ENCODE results near the gene TARDBP.
"Not testable (repeated sequence)": the region's sequence is repeated elsewhere in the genome, so short reads cannot be mapped to it uniquely, and the experiment has no call there.

TARDBP gene

GRCh38 chr1:11042995-11043874 is 30.8 kb downstream of the TARDBP start:
- no peak for DNase-seq (ENCODE audit: low read depth)

DNA sequence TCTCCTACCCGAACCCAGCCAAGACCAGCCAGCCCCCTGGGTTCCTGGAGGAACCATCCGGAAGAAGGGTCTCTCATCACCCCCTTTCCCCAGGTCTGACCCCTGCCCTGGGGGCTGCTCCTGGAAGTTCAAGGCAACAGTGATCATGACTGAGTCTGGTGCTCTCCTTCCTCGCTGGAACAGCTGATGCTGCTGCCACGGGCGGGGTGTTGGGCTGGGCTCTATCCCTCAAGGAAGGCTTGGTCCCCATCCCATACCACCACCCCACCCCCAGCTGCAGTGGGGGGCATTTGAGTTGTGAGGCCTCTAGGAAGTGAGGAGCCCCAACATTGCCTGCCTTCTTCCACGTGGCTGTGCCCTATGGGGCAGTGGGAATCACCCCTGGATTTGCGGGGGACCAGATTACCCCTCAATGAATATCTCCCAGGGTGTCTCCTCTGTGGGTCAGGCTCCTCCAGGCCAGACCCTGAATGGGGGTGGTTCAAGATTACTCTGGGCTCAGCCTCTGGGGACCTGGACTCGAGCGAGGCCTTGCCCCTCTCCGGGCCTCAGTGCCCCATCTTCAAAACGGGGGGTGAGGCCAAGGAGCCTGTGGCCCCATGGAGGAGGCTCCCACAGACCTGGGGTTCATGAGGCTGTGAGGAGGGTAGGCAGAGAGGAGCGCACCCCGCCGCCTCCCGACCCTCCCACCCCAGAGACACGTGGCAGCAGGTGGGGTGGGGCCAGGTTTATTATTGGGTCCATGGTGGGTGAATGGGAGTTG is 31.8 kb downstream of the TARDBP start:
- no peak for DNase-seq (ENCODE audit: low read depth)

DNA sequence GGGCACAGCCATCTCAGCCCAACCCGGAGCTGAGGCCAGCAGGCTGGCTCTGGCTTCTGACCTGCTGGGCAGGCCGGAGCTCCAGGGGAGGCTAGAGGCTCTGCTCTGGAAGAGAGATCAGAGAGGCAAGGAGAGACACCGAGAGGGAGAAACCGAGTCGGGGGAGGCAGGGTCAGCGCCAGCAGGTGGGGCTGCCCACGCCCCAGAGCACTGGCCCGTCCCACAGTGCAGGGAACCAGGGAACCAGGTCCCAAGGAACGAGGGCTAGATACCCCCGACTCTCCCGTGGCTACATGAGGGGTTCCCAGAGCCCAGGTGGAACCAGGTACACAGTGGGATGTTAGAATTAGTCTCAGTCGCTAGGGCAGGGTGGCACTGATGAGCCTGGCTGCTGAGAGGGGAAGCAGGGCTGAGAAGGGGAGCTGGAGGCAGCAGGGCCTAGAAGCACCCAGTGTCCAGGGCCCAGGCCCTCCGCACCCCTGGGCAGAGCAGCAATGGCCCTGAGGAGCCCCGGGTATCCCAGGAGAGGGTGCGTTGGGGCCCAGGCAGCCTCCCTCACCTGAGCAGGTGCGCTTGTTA is 32.5 kb downstream of the TARDBP start:
- no peak for DNase-seq (ENCODE audit: low read depth)

GRCh38 chr1:11045428-11046269 is 33.2 kb downstream of the TARDBP start:
- DNase-seq (ENCODE audit: low read depth), result no peak

DNA sequence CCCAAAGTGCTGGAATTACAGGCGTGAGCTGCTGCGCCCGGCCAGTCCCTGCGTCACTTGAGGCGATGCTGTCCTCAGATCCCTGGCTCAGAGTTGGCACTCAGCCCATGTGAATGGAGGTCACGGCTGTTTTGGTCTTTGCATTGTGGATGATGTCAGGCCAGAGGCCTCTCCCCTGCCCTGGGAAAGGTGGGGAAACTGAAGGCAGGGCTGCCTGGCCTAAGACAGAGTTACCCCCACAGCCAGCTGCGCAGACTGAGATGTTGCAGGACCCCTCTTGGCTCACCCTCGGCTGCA is 33.8 kb downstream of the TARDBP start:
- DNase-seq (ENCODE audit: low read depth), result no peak

DNA sequence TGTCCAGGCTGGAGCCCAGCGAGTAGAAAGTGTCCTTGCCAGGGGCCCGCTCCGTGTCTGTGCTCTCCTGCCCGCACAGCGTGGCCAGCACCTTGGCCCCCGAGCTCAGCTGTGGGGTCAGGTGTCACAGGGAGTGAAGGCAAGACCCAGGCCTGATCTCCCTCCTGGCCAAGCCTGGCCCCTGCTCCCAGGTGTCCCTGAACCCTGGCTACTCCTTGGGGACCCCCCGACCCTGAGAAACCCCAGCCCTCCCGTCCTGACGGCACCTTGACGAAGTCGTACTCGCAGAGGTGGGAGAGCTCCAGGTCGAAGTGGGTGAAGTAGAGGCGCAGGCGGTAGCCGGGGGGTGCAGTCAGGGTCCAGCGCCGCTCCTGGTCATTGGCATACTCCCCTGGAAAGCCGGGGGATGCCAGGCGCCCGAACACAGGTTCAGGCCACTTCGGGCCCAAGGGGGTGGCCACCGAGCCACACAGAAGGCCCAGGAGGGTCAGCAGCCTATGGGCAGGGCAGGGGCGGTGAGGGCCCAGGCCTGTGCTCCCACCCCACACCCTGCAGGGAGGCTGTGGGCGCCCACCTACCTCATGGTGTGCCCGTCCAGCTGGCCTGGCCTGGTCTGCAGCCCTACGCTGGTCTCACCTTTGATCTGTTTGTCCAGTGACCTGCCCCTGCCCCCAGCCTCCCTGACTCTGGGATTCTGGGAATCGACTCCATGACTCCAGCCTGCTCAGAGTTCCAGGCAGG is 34.3 kb downstream of the TARDBP start, which contains the start of gene MASP2:
MASP2 (minus strand) TSS at position 615 of the 741 bp plus-strand sequence; CDS start at position 583, 32 bp downstream.
- DNase-seq (ENCODE audit: low read depth), result no peak

DNA sequence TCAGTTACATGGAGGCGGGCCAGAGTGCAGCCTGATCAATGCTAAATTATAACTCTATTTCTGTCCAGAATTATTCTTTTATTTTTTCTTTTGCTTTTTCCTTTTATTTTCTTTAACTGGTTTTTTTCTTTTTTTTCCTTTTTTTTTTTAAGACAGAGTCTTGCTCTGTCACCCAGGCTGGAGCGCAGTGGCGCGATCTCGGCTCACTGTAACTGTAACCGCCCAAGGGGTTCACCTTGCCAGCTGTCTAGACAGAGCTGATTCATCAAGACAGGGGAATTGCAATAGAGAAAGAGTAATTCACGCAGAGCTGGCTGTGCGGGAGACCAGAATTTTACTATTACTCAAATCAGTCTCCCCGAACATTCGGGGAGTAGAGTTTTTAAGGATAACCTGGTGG is 38.7 kb downstream of the TARDBP start:
- not testable (repeated sequence) for DNase-seq (ENCODE audit: low read depth)

DNA sequence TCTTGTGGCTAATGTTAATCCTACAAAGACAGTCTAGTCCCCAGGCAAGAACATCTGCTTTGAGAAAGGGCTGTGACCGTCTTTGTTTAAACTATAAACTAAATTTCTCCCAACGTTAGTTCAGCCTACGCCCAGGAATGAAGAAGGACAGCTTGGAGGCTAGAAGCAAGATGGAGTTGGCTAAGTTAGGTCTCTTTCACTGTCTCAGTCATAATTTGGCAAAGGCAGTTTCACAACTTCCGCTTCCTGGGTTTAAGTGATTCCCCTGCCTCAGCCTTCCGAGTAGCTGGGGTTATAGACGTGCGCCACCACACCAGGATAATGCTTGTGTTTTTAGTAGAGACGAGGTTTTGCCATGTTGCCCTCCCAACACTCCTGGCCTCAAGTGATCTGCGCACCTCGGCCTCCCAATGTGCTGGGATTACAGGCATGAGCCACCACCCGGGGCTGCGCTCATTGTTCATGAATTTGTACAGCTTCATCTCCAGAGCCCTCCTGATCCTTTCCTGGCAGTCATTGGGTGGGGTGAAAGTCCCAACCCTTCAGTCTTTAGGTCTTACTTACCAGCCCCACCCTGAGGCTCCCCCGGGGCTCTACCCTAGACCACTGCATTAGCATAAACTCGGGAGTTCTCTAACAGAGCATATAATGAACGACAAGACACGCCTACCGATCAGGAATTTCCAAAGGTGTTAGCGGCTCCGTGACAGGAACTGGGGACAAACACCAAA is 39.5 kb downstream of the TARDBP start:
- DNase-seq (ENCODE audit: low read depth), result no peak

GRCh38 chr1:11052839-11053757 is 40.6 kb downstream of the TARDBP start:
- no peak for DNase-seq (ENCODE audit: low read depth)

DNA sequence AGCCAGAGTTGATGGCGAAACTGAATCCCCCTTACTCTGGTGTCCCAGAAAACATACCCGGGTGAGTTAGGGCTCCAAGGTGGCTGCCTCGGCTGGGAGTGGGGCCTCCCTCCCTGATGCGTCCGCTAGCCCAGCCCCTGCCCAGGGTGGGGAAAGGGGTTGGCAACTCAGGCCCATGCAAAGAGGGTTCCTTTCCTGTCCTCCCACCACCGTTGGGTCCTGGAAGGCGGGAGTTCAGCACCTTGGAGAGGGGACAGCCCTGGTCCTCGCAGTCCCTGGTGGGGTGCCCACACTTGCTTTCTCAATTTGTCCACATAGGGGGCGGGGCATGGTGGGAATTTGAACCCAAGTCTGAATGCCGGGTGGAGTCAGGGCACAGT is 41.3 kb downstream of the TARDBP start:
- no peak for DNase-seq (ENCODE audit: low read depth)

DNA sequence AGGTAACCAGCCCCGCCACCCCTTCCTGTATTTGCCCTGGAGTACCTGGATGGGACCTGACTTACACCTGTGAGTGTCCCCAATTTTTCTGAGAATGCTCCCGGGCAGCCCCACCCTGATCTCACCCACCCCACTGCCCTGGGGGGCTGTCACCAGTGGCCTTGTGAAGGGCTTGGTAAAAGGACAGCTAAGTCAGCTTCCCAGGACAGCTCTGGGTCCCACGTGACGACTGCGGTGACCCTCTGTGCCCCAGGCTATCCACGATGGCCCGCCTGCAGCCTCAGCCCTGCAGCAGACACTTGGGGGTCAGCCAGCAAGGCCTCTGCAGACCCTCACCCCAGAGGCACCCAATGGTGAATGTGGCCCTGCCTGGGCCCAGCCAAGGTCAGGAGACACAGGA is 41.7 kb downstream of the TARDBP start:
- no peak for DNase-seq (ENCODE audit: low read depth)

DNA sequence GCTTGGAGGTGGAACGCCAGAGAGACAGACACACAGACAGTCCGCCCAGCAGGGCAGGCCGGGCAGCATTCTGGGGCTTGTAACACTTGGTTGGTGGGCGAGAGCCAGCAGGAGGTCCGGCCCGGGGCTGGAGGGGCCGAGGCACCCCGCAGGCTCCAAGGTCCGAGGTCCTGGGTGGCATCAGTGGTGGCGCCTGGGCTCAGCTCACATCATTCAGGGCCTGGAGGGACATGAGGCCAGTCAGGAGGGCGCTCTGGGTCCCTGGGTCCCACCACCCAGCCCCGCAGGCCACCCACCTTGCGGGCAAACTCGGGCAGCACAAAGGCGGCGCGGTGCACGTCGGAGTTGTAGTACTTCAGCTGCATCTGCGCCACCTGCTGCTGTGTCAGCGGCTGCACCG is 42.2 kb downstream of the TARDBP start:
- DNase-seq (ENCODE audit: low read depth), result no peak

DNA sequence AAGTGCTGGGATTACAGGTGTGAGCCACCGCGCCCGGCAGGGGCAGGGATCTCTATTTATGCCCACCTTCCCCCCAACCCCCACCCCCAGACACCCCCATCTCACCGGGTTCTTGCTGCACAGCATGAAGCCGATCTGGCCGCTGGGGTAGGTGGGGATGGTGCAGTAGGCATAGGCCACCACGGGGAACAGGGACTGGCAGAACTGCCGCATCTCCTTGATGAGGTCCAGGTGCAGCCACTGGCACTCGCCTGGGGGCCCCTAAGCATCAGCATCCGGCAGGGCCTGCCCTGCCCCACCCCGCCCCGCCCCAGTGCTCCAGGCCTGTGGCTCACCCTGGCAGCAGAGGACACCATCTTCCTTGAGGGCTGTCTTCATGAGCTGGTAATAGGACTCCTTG is 43.2 kb downstream of the TARDBP start:
- no peak for DNase-seq (ENCODE audit: low read depth)

- no peak for DNase-seq (ENCODE audit: low read depth)
These were observed 44.0 kb downstream of the TARDBP start for GRCh38 chr1:11056504-11056903.

DNA sequence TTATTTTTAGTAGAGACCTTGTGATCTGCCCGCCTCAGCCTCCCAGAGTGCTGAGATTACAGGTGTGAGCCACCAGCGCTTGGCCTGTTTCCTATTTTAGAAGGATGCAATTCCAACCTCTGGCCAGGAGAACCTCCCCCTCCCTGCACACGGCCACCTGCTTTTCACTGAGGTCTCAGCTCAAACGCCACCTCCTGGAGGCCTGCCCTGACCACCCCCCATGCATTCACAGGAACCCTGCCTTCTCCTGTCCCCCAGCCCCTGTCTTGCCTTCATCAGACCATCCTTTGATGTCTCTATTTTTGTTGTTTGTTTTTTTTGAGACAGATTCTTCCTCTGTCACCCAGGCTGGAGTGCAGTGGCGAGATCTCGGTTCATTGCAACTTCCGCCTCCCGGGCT is 45.0 kb downstream of the TARDBP start:
- no peak for DNase-seq (ENCODE audit: low read depth)

GRCh38 chr1:11058026-11058425 is 45.6 kb downstream of the TARDBP start:
- DNase-seq (ENCODE audit: low read depth), result no peak

- no peak for DNase-seq (ENCODE audit: low read depth)
These were observed 46.2 kb downstream of the TARDBP start for GRCh38 chr1:11058595-11059154.

- no peak for DNase-seq (ENCODE audit: low read depth)
These were observed 46.9 kb downstream of the TARDBP start for GRCh38 chr1:11059155-11059967.
